Trophoblast cell (in vitro differentiated cells and primary cell): ENCODE data around the gene GRHPR. TPM values are rescaled to one million over a fixed set of nuclear protein-coding genes. Genes with fewer than 3 reads are reported as not detected.

ENCODE experiments used
- DNase-seq, 2 donors: peaks; one replicate each; pipeline ENCODE4 v3.0.0-alpha.2; 2016
- H2AFZ ChIP-seq: 2 replicates; pipeline ENCODE4 v1.6.1; 2013; ENCODE audit warnings: low read length, moderate library complexity, mild to moderate bottlenecking; ENCODE audit not compliant: insufficient read depth, poor library complexity
- H2AK5ac ChIP-seq: 2 replicates; pipeline ENCODE4 v1.6.1; 2013; ENCODE audit warnings: mild to moderate bottlenecking, low read length
- H2BK120ac ChIP-seq: 2 replicates; pipeline ENCODE4 v1.6.1; 2013; ENCODE audit warnings: low read length, mild to moderate bottlenecking, moderate library complexity; ENCODE audit not compliant: insufficient read depth, poor library complexity
- H2BK12ac ChIP-seq: 2 replicates; pipeline ENCODE4 v1.6.1; 2013; ENCODE audit warnings: mild to moderate bottlenecking, low read length, moderate library complexity
- H2BK5ac ChIP-seq: 2 replicates; pipeline ENCODE4 v1.6.1; 2013; ENCODE audit warnings: low read length, low read depth, moderate library complexity, mild to moderate bottlenecking; ENCODE audit not compliant: poor library complexity
- H3K14ac ChIP-seq: 2 replicates; pipeline ENCODE4 v1.6.1; 2013; ENCODE audit warnings: mild to moderate bottlenecking, low read length
- H3K18ac ChIP-seq: 2 replicates; pipeline ENCODE4 v1.6.1; 2013; ENCODE audit warnings: mild to moderate bottlenecking, low read length
- H3K23ac ChIP-seq: 2 replicates; pipeline ENCODE4 v1.6.1; 2013; ENCODE audit warnings: low read length
- H3K27ac ChIP-seq: 2 replicates; pipeline ENCODE4 v1.5.1; 2013; ENCODE audit warnings: low read depth, mild to moderate bottlenecking, inconsistent platforms, low read length, moderate library complexity
- H3K27me3 ChIP-seq: 2 replicates; pipeline ENCODE4 v1.6.1; 2013; ENCODE audit warnings: inconsistent platforms, mild to moderate bottlenecking, low read length, moderate library complexity; ENCODE audit not compliant: insufficient read depth
- H3K36me3 ChIP-seq, 2 experiments: 1 replicate in 1 of 2; 2 replicates in 1 of 2; pipeline ENCODE4 v1.6.1; 2013; ENCODE audit warnings: low read length in 2 of 2, mild to moderate bottlenecking in 2 of 2, moderate library complexity in 1 of 2; ENCODE audit not compliant: insufficient read depth in 2 of 2, control insufficient read depth in 1 of 2
- H3K4ac ChIP-seq: 2 replicates; pipeline ENCODE4 v1.6.1; 2013; ENCODE audit warnings: low read depth, mild to moderate bottlenecking, low read length, moderate library complexity
- H3K4me1 ChIP-seq, 2 experiments: 1 replicate in 1 of 2; 2 replicates in 1 of 2; pipeline ENCODE4 v1.6.1; 2013; ENCODE audit warnings: low read length in 2 of 2, mild to moderate bottlenecking in 2 of 2, moderate library complexity in 1 of 2; ENCODE audit not compliant: insufficient read depth in 2 of 2, control insufficient read depth in 1 of 2
- H3K4me2 ChIP-seq: 2 replicates; pipeline ENCODE4 v1.6.1; 2013; ENCODE audit warnings: inconsistent platforms, mild to moderate bottlenecking, low read length, moderate library complexity
- H3K4me3 ChIP-seq: 2 replicates; pipeline ENCODE4 v1.5.1; 2013; ENCODE audit warnings: mild to moderate bottlenecking, low read depth, low read length, inconsistent platforms
- H3K79me1 ChIP-seq: one replicate; pipeline ENCODE4 v1.6.1; 2013; ENCODE audit warnings: low read length
- H3K79me2 ChIP-seq: 2 replicates; pipeline ENCODE4 v1.6.1; 2013; ENCODE audit warnings: low read length, mild to moderate bottlenecking; ENCODE audit not compliant: control insufficient read depth, insufficient read depth, poor library complexity
- H3K9ac ChIP-seq: 2 replicates; pipeline ENCODE4 v1.6.1; 2013; ENCODE audit warnings: mild to moderate bottlenecking, low read length
- H3K9me3 ChIP-seq: 2 replicates; pipeline ENCODE4 v1.6.1; 2013; ENCODE audit warnings: low read depth, mild to moderate bottlenecking, control low read depth, inconsistent platforms, low read length; ENCODE audit not compliant: insufficient read depth
- H4K12ac ChIP-seq: 2 replicates; pipeline ENCODE4 v1.6.1; 2013; ENCODE audit warnings: low read depth, mild to moderate bottlenecking, low read length, moderate library complexity
- H4K8ac ChIP-seq: 2 replicates; pipeline ENCODE4 v1.6.1; 2013; ENCODE audit warnings: low read depth, mild to moderate bottlenecking, low read length, moderate library complexity
- H4K91ac ChIP-seq: one replicate; pipeline ENCODE4 v1.6.1; 2013; ENCODE audit warnings: low read depth, mild to moderate bottlenecking, low read length, moderate library complexity
- WGBS: extraction: QIAGEN DNeasy Blood & Tissue Kit; methylation state at CpG from one replicate; pipeline ENCODE4 v1.1.7; 2013; ENCODE audit warnings: missing lambda C conversion rate; ENCODE audit not compliant: insufficient read length, insufficient coverage; ENCODE audit errors: extremely low coverage; 5-methylcytosine and 5-hydroxymethylcytosine counted together
- polyA plus RNA-seq: library from polyadenylated mRNA; stranded (reverse); fragments of 200-250 nt; gene quantifications from 2 replicates; pipeline ENCODE4 v1.2.3, GENCODE V29; 2013

The GRHPR gene
- polyA plus RNA-seq = 70.1 and 73.9 TPM in 2 replicates

GRCh38 chr9:37422289-37423104 lies at the start of gene GRHPR:
TSS of gene GRHPR (plus strand) at chr9:37422696. CDS start at chr9:37422751, 55 bp downstream.
- Histone ChIP-seq H4K91ac (peak within 1 kb of the TSS; percentile 70), H3K79me1 (peaks cover 6% of the 10 kb centered on the region), H4K8ac (peak within 1 kb of the TSS; percentile 81), H3K79me2 (peaks cover 13% of the 10 kb centered on the region), H2BK5ac (peak within 1 kb of the TSS; percentile 39), H3K18ac (peak within 1 kb of the TSS; percentile 52), H2AK5ac (no peak within 1 kb of the TSS), H3K9ac (peak within 1 kb of the TSS; percentile 93), H3K27me3 (no peaks in the 10 kb centered on the region), H2BK120ac (peak within 1 kb of the TSS; percentile 39), H2BK12ac (no peak within 1 kb of the TSS), H3K4me2 (peak within 1 kb of the TSS; percentile 85), H3K9me3 (peaks cover 1% of the 10 kb centered on the region), H3K27ac (peak within 1 kb of the TSS; percentile 63), H4K12ac (peak within 1 kb of the TSS; percentile 68), H3K4me1 (peaks cover 0 to 14% of the 10 kb centered on the region in 2 experiments), H3K36me3 (peaks cover 17% of the 10 kb centered on the region in 2 experiments), H3K23ac (no peak within 1 kb of the TSS), H2AFZ (peak within 1 kb of the TSS; percentile 42), H3K14ac (peak within 1 kb of the TSS; percentile 49), H3K4me3 (peak within 1 kb of the TSS; percentile 98), H3K4ac (peak within 1 kb of the TSS; percentile 80)
- no CpG with 5 or more reads among the region's 56 CpGs for whole genome bisulfite sequencing
- peak; percentile 94 to 97 for DNase-seq

GRCh38 chr9:37372839-37373238 lies 49.7 kb upstream of the GRHPR start:
- H4K8ac ChIP-seq = no peak overlapping the region
- no peak overlapping the region for H3K14ac ChIP-seq
- H3K27ac ChIP-seq = no peak overlapping the region
- H3K79me1 ChIP-seq = no peaks in the 10 kb centered on the region
- H3K4me2 ChIP-seq = no peak overlapping the region
- no peaks in the 10 kb centered on the region for H3K36me3 ChIP-seq
- H3K4me3 ChIP-seq = no peak overlapping the region
- no peaks in the 10 kb centered on the region for H3K27me3 ChIP-seq
- no peak overlapping the region for H2BK5ac ChIP-seq
- DNase-seq = no peak
- H3K23ac ChIP-seq = no peak overlapping the region
- no peak overlapping the region for H2AFZ ChIP-seq
- H2AK5ac ChIP-seq = no peak overlapping the region
- H3K4ac ChIP-seq = no peak overlapping the region
- H3K79me2 ChIP-seq = no peaks in the 10 kb centered on the region
- no CpG with 5 or more reads among the region's 3 CpGs for WGBS
- no peak overlapping the region for H2BK120ac ChIP-seq
- no peak overlapping the region for H4K12ac ChIP-seq
- peaks cover 3% of the 10 kb centered on the region for H3K9me3 ChIP-seq
- H2BK12ac ChIP-seq = no peak overlapping the region
- H3K9ac ChIP-seq = no peak overlapping the region
- peaks cover 0 to 4% of the 10 kb centered on the region in 2 experiments for H3K4me1 ChIP-seq
- no peak overlapping the region for H3K18ac ChIP-seq
- H4K91ac ChIP-seq = no peak overlapping the region

- Histone ChIP-seq H3K4me2 (no peak overlapping the region), H4K12ac (no peak overlapping the region), H3K79me2 (no peaks in the 10 kb centered on the region), H3K27me3 (no peaks in the 10 kb centered on the region), H2BK120ac (no peak overlapping the region), H4K8ac (no peak overlapping the region), H3K4me3 (no peak overlapping the region), H2AFZ (no peak overlapping the region), H3K79me1 (no peaks in the 10 kb centered on the region), H3K36me3 (no peaks in the 10 kb centered on the region), H3K14ac (no peak overlapping the region), H3K27ac (no peak overlapping the region), H3K4me1 (peaks cover 0 to 4% of the 10 kb centered on the region in 2 experiments), H2BK12ac (no peak overlapping the region), H2BK5ac (no peak overlapping the region), H3K9ac (no peak overlapping the region), H2AK5ac (no peak overlapping the region), H3K23ac (no peak overlapping the region), H4K91ac (no peak overlapping the region), H3K18ac (no peak overlapping the region), H3K9me3 (peaks cover 3% of the 10 kb centered on the region), H3K4ac (no peak overlapping the region)
- WGBS = no CpG with 5 or more reads among the region's 1 CpG
- DNase-seq = no peak
Measured at GRCh38 chr9:37373621-37374020, 48.9 kb upstream of the GRHPR start.

DNA sequence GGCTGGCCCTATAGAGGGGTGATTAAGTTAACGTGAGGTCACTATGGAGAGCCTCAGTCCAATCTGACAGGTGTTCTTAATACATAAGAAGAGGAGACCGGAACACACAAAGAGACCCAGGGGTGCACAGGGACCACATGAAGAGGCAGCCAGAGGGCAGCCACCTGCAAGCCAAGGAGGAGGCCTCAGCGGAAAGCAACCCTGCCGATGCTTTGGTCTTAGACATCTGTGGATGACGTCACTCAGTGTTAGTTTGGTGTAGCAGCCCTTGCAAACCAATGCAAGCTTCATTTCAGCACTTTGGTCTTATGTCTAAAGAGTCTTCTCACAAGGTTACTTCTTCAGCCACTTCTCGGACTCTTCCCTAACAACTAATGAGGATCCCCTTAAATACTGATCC lies 47.6 kb upstream of the GRHPR start:
- no peak overlapping the region for H2BK12ac ChIP-seq
- H3K79me1 ChIP-seq = no peaks in the 10 kb centered on the region
- H2AFZ ChIP-seq = no peak overlapping the region
- no peak overlapping the region for H4K91ac ChIP-seq
- H3K79me2 ChIP-seq = no peaks in the 10 kb centered on the region
- no peak overlapping the region for H3K23ac ChIP-seq
- no peak overlapping the region for H3K14ac ChIP-seq
- no CpG with 5 or more reads among the region's 6 CpGs for WGBS
- H2BK5ac ChIP-seq = no peak overlapping the region
- no peak for DNase-seq
- no peak overlapping the region for H2AK5ac ChIP-seq
- H3K4me2 ChIP-seq = no peak overlapping the region
- no peaks in the 10 kb centered on the region for H3K36me3 ChIP-seq
- no peak overlapping the region for H3K18ac ChIP-seq
- no peaks in the 10 kb centered on the region for H3K9me3 ChIP-seq
- H3K27me3 ChIP-seq = no peaks in the 10 kb centered on the region
- no peak overlapping the region for H3K27ac ChIP-seq
- H3K9ac ChIP-seq = no peak overlapping the region
- no peak overlapping the region for H3K4ac ChIP-seq
- H4K8ac ChIP-seq = no peak overlapping the region
- no peak overlapping the region for H3K4me3 ChIP-seq
- no peak overlapping the region for H2BK120ac ChIP-seq
- peaks cover 0 to 4% of the 10 kb centered on the region in 2 experiments for H3K4me1 ChIP-seq
- H4K12ac ChIP-seq = no peak overlapping the region
